GM19238 (cell line): ENCODE data around the gene ACSL6.

Experiments used
- DNase-seq: peaks from one replicate; pipeline ENCODE4 v3.0.0; 2011; ENCODE audit warnings: low spot score; ENCODE audit not compliant: insufficient read length

Gene ACSL6

DNA sequence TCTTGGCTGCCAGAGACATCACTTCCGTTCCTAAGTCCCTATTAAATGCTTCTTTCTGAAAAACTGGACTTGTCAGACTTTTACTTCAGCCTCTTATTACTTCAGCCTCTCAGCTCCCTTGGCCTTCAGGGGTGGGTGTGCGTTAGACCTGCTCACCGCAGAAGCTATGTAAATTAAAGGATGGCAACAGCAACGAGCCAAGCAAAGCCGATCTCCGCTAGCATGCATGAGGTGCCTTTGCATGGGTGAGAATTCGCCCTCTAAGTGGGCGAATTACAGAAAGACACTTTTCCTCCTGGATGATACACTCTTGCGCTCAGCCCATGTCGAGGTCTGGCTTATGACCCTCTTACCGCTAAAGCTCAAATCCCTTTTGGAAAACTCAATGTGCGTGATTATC is 38.1 kb upstream of the ACSL6 start:
- no peak for DNase-seq

DNA sequence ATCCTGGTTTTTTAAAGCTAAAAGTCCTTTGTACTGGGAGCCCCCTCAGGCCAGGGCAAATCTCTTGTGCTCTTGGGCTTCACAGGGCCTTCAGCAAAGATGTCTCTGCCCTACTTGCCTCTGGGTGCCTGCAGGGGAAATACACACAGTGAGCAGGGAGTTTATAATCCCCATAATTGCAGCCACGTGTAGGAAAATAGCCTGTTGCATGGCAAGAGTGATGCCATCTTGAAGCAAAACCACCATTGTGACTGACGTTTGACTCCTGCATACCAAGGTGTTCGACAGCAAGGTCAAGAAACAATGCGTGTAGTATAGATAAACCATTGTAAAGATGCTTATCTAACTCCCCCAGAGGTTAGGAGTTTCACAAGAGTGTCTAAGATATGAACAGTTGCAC is 37.6 kb upstream of the ACSL6 start:
- no peak for DNase-seq

DNA sequence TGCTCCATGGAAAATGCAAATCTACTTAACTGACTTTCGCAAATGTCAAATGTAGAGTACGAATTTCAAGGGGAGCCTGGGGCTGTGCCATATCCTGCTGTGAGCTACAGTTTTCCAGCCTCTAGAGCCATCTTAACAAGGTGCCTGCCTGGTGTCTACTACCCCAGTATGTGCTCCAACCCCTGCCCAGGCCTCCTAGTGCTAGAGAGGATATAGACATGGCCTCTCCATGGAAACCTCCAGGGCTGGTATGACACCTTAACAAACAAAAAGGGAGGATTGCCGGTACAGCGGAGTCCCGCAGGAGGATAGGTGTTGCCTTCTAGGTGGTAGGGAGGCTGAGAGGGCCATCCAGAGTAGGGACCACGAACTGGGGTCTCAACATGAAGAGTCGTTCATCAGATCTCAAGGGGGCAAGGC is 35.4 kb upstream of the ACSL6 start:
- no peak for DNase-seq

DNA sequence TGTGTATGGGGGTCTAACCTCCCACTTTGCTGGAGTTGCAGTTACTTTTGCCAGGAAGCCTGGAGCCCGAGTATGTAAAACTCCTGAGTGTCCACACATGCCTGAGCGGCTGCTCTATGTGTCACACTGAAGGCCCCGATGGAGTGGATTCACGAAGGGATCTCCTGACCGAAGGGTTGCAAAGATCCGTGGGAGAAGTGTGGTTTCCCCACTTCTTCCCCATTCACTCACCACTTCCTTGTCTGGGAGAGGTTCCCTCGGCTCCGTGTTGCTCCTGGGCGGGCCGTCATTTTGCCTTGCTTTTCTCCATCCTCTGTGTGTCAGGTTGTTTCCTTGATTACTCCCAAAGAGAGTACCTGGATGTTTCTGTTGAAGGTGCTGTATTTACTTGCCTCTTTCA is 32.7 kb upstream of the ACSL6 start:
- DNase-seq, result no peak

DNA sequence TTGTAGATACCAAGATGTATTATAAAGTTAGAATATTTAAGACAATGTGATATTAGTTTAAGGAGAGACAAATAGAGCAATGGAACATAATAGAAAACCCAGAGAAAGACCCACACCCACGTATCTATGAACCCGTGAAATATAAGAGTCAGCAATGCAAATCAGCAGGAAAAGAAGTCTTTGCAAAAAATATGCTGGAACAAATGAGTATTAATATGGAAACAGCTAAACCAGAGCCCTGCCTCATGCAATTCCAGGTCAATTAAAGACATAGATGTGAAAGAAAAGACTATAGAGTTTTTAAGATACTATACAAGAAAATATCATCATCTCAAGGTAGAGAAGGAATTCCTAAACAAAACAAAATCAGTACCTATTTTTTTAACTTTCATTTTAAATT is 25.9 kb upstream of the ACSL6 start:
- no peak for DNase-seq

DNA sequence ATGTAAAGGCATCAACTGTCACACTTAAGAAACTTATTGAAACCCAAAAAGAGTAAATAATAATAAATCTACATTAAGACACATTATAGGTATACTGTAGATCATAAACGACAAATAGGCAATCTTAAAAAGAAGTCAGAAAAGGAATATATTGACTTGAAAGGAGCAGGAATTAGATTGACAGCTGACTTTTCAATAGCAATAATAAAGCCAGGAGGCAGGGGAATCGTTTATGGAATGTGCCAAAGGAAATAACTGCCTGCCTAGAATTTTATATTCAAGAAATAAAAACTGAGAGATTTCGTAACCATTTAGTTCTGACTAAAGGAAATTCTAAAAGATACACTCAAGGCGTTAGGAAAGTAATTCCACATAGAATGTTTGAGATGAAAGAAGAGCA is 21.7 kb upstream of the ACSL6 start:
- no peak for DNase-seq

DNA sequence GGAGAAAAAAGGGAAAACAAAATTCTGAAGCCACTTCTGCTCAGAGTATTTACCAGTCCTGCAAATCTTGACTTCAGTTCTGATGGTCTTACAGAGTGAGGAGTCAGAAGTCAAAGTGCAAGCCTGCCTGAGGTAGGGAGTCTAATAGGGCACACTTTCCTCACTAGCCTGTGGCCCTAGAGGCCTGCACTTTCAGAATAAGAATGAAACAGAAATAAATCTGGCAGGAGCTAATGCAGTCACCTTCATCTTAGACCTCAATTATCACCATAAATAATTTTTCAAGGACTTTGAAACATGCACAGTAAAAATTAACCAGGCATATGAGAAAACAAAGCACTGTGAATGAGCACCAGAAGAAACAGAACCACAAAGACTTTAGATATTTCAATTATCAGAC is 20.7 kb upstream of the ACSL6 start:
- no peak for DNase-seq

DNA sequence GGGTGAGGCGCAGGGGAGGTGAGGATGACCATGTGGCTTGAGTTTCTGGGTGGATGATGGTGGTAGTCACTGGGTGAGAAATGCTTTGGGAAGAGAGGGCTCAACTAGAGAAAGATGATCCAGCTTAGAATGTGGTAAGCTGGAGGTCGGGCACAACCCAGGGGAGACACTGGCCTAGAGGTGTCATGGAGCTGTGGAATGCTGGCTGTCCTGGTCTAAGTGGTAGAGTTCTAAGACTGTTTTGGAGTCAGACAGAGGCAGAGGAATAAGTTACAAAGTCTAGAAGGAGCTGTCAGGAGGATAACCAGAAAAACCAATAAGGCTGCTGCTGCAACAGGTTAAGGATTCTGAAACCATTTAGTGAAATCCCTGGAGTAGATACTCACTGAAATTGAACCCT is 19.2 kb upstream of the ACSL6 start:
- no peak for DNase-seq

DNA sequence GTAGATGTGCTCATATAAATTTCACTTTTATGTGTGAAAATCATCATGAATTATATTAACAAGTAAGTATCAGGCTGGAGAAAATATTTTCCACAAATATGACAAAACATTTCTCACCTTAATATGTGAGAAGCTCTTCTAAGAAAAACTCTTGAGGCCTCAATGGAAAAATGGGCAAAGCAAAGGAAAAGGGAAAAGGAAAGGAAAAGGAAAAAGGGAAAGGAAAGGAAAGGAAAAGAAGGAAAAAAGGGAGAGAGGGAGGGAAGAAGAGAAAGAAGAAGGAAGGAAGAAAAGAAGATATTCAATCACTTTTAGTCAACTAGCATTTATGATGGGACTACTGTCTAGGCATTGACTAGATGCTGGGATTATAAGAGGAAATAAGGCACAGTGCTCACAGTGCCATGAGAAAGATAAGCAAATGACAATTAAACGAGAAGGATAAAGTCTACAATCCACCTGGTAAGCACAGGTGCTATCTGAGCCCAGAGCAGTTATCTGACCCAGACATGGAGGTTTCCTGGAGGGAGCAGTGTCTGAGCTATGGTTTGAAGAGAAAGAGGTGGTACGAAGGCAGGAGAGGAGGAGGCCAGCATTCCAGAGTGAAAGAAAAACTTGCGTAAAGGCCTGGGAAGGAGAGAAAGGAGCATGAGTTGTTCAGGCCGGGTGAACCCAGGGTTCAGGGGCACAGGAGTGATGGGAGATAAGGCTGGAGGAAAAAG is 18.3 kb upstream of the ACSL6 start:
- DNase-seq, result no peak

DNA sequence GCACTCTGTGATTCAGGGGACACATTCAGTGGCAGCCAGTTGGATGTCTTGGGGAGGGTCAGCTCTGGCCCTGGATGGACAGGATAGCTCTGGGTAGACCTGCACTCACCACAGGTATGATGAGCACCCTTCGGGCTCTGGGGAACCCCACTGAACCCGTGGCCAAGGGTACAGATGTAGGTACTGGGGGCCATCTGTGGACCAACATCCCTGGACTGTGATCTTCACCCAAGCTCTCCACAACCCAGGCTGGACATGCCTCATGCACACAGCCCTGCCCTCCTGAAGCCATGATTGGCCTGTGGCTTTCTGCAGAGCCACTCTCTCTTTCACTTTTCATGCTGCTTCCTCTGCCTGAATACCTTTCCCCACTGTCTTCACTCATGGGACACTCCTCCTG is 15.6 kb upstream of the ACSL6 start:
- no peak for DNase-seq

DNA sequence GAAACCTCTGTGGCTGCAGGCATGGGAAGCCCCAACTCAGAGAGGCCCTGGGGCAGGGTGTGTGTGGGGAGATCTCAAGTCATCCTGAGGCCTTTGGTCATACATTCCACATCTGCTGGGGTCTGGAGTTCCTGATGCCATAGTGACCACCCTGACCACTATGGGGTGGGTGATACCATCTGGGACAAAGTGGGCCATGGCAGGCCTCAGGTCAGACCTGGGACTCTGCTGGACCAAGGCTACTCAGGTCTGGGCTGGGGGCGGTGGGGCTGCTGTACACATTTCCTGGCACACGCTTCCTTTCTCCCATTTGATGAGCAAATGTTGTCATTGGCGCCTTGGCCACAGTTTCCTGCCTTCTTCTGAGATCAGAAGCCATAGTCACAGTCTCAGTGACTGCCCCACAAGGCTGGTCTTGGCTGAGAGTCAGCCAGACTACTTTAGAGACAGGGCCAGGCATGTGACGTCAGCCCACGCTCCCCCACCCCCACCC is 15.1 kb upstream of the ACSL6 start:
- DNase-seq, result no peak

DNA sequence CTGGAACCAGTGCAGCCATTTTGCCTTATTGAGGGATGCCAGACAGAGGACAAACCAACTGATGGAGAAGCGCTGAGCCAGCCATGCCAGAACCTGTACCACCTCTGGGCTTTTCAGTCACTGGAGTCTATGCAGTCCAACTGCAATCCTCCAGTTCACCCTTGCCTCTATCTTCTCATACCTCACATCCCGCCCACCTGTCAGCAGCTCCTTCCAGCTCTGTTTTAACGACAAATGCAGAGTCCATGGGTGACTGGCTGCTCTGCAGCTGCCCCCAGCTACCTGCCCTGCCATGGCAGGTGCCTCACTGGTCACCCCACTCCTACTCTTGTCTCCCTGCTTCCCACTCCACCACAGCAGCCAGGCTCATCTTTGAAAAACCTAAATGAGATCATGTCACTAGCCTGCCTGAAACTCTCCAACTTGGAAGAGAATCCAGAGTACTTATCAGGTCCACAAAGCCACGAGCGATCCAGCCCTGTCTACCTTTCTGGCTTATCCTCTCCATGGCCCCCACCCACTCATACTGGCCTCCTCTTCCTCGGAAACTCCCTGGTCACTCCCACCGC is 14.0 kb upstream of the ACSL6 start:
- DNase-seq, result no peak

DNA sequence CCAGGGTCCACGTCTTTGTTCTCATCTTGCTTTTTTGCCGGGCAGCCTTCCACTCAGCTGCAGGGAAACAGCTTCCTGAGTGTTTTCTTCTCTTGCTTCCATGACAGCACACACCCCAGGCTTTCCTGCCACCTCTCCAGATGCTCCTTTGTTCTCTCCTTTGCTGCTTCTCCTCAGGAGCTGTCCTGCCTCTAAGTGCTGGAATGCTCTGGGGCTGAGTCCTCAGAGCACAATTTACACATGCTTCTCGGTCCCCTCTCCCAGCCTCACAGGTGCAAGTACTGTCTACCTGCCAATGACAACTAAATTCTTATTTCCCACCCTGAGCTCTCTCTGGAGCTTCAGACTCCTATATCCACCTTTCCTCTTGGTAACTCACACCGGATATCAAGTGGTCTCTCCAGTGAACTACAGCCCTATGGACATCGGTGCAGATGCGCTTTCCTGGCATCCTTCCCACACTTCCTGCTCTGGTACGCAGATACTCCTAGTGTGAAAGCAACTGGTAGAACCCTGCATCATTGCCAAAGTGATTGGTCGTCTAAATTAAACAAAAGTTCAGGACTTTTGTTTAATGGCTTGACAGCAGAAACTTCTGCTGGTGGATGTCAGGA is 13.4 kb upstream of the ACSL6 start:
- DNase-seq, result no peak

DNA sequence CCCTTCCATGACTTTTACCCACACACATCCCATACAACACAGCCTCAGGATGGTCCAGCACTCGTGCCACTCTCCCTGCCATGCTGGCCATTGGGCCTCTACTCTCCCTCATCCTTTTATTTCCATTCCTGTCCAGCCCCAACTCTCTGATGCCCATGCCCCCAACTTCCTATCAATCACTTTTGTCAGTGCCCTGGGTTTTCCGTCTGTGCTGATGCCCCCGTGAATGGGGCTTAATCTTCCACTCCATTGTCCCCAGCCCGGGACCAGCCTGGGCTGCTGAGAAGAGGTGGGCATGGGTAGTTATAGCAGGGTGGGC is 12.6 kb upstream of the ACSL6 start:
- DNase-seq, result no peak

DNA sequence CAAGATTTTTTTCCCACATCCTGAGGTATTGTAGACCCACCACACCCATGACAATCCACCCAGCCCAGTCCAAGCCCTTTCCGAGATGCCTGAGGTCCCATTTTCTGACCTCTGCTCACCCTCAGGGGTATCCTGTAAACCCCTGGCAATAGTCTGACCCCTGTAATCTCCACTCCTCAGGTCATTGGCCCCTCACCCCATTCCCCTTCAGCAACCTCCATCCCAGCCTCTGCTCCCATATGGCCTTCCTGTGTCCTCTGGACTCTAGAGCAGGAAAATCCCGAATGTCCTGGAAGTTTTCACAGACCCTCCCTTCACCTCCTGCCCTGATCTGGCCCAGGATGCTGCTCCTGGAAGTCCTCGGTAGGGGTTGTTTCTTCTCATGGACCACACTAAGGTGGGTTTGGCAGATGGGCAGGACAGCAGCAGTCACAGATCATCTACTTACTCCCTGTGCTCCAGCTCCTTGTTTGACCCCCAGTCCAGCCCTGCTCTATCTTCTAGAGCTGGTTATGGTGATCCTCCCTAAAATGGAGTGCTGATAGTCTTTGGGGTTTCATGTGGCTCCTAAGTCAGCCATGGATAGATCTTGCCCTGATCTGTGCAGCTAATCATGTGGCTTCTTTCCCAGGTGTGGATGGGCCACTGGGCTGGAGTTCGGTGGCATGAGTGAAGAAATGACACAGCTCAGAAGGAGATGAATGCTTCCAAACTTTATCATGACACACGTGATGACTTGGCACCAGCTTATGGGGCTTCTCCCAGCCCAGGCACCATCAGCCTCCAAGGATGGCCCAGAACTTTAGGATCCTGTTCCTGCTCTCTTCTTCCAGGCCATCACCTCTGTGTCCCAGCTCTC is 12.0 kb upstream of the ACSL6 start:
- no peak for DNase-seq

DNA sequence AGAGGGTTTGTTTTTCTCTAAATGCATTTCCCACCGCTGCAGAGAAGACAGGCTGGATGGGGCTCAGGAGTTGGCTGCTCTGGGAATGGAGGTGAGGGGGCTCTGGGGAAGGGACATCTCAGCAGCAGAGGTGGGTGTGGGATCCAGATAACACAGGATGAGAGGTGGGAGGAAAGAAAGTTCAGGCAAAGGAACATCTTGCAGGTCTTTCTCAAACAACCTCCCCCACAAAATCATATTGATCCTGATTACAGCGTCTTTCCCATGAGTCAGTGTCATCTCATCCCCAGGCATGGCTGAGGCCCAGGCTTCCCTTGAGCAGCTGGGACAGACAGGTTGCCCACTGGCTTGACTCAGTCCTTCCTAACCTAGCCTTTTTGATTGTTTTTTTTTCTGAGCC is 11.3 kb upstream of the ACSL6 start:
- DNase-seq, result no peak

DNA sequence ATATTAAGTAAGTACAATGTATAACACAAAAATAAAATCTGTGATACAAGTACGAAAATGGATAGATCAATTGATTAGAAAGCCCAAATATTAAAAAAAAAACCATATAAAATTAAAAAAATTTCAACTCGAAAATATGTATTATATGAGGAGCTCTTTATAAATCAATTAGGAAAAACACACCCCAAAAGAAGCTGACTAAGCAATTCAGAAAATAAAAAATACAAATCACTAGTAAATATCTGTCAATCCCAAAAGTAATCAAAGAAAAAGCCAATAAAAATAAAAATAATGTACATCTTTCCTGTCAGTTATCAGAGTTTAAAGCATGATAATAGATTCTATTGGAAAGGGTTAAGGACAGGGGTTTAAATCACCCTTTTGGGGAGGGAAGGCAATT is 10.2 kb upstream of the ACSL6 start:
- no peak for DNase-seq

DNA sequence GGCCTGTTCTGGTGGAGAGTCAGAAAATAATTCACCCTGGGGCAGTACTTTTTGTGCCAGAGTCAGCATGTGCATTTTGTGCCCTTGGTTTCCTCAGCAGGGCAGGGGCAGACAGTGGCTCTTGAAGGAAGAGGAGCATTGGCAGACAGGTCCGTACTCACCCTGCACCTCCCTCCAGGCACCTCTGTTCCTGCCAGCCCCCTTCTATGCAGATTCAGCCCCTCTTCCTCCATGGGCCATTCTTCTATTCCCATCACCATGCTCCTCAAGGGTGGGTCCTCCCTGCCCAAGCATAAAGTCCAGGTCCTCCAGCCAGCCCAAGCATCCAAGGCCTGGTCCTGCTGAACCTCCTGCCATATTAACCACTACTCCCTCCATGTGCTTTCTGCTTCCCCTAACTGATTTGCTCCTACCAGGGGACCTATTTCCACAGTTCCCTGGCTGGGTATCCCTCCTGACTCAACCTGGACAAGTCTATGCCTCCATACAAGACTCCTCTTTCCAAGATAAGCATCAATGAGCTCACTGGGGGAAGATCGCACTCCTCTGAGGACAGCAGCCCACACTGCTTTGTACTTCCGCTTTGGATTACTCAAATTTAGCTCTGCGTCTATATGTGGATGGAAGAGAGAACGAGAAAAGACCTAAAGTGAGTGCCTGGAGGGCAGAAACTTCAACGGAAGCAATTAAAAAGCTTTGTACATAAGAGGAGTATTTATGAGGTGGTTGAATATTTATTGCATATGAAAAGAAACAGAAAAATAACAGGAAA is 9.3 kb upstream of the ACSL6 start:
- DNase-seq, result no peak

DNA sequence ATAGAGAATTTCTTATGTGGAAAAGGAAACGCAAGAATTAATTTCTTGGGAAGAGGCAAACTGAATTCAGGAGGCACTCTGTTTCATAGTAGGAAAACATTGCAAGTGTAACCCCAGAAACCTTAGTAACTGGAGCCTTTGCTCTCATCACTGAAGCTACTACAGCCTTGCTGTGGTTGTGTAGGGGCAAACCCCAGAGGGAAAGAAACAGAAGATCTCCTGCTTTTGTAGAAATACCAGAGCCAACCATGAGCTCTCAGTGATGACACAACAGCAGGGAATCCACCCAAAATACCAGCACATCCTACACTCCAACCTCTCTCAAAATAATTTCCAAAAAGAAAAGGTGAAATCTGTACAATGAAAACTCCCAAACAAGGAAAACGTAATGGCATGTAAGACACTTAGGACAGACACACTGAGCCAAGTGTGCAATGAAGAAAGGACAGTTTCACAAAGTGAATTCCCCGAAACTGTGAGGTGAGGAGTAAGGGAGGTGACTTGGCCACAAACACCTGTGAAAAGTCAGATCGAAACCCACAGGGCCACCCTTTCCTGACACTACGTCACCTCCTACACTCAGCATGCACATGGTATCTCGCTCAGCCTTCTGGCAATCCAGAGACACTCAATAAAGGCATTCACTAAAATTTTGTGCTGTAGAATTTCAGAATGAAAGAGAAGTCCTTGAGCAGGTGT is 8.5 kb upstream of the ACSL6 start:
- DNase-seq, result peak; percentile 74

DNA sequence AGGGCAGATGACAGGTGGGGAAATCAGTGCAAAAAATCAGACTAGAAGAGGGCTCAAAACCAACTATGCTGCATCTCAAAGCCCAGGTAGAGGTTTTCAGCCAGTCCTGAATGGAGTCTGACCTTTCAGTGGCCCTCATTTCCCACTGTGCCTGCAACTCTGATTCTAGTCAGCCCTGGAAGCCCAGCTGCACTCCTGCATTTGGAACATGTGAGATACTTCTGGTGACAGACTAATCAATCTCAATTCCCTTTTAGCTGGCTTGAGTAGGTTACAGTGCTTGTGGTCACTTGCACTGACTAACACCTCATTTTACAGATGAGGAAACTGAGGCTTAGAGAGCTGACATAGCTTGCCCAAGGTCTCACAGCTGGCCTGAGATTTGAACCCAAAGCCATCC is 7.9 kb upstream of the ACSL6 start:
- no peak for DNase-seq
